KBM-7 (cell line): Measurements from ENCODE around the gene VRK3.
A peak's percentile ranks its signal among the peaks of the same experiment; 100 is the strongest.
"Not testable (repeated sequence)": the region's sequence is repeated elsewhere in the genome, so short reads cannot be mapped to it uniquely, and the experiment has no call there.

Experiments
- DNase-seq: peaks from one replicate; pipeline ENCODE4 v3.0.0-alpha.2; 2015
- in situ Hi-C: fragments of 300-500 bp; cut with MboI; formaldehyde crosslinking; loops from 2 replicates; pipeline ENCODE4 v1.14.3; 2020; ENCODE audit warnings: low sequenced_read_pairs, low pct_unique_long_range_greater_than_20kb, mixed read lengths

VRK3 gene

GRCh38 chr19:49969355-49969754 lies 55.8 kb downstream of the VRK3 start:
- DNase-seq, in situ Hi-C loops: not testable (repeated sequence)

DNA sequence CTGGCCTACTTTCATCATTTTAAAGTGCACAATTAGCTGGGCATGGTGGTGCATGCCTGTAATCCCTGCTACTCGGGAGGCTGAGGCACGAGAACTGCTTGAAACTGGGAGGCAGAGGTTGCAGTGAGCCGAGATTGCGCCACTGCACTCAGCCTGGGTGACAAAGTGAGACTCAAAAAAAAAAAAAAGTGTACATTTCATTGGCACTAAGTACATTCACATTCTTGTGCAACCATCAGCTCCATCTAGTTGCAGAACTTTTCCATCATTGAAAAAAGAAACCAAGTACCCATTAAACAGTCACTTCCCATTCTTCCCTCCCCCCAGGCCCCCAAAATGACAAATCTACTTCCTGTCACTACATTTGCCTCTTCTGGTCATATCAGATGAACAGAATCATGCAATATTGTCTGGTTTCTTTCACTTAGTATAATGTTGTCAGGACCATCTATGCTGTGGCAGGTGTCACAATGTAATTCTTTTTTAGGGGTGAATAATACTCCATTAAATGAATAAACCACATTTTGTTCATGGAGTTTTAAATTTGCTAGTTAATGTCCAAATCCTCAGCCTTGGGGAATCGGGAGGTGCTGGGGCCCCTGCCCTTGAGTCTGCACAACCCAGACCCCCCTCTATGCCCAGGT lies 56.8 kb downstream of the VRK3 start:
- in situ Hi-C loops: no loop called here
- DNase-seq: peak; percentile 23

GRCh38 chr19:49960980-49961379 lies 64.2 kb downstream of the VRK3 start, which contains the start of gene SIGLEC11:
TSS of gene SIGLEC11 (minus strand) at chr19:49961172. CDS start at chr19:49961081, 91 bp downstream.
- in situ Hi-C loops, DNase-seq: not testable (repeated sequence)

- DNase-seq, in situ Hi-C loops: not testable (repeated sequence)
These were observed 65.3 kb downstream of the VRK3 start for GRCh38 chr19:49959892-49960291.

GRCh38 chr19:49958596-49958995 lies 66.6 kb downstream of the VRK3 start:
- DNase-seq, in situ Hi-C loops: not testable (repeated sequence)

DNA sequence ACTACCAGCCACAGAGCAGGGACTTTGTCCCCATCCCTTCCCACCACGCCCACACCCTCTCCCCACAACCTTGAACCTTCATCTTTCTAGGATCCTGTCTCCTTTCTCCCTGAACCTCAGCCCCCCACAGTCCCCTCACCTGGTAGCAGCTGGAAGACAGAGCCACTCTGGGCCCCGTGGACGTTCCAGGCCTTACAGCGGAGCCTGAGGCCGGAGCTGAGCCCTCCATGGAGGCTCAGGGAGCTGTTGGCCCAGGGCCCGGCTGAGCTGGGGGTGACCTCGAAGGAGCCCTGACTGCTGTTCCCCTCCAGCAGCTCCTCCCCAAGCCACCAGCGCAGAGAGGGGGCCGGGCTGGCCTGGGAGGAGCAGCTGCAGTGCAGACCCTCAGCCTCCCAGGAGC lies 67.0 kb downstream of the VRK3 start:
- DNase-seq, in situ Hi-C loops: not testable (repeated sequence)

- no peak for DNase-seq
- in situ Hi-C loops: no loop called here
These were observed 67.8 kb downstream of the VRK3 start for GRCh38 chr19:49957262-49957915.

DNA sequence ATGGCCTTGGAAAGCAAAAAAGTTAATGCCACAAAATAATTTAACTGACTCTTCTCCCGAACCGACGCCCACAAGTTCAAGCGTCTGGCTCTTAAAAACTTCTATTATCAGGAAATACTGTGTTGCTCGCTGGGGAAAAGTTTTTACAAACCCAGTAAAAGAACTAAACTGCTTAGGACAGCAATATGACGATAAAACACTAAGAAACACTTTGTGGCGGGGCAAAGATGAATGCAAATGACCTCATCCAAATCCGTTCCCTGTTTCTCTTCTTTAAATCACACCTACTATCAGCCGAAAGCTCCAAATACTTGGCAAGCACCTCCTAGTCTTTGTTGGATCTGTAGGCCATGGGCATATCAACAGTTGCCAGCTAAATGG lies 69.1 kb downstream of the VRK3 start:
- in situ Hi-C loops: no loop called here

GRCh38 chr19:49954933-49955332 lies 70.2 kb downstream of the VRK3 start:
- in situ Hi-C loops: no loop called here
- no peak for DNase-seq

More for the DNA sequence above, 69.1 kb downstream of the VRK3 start:
- no peak for DNase-seq

DNA sequence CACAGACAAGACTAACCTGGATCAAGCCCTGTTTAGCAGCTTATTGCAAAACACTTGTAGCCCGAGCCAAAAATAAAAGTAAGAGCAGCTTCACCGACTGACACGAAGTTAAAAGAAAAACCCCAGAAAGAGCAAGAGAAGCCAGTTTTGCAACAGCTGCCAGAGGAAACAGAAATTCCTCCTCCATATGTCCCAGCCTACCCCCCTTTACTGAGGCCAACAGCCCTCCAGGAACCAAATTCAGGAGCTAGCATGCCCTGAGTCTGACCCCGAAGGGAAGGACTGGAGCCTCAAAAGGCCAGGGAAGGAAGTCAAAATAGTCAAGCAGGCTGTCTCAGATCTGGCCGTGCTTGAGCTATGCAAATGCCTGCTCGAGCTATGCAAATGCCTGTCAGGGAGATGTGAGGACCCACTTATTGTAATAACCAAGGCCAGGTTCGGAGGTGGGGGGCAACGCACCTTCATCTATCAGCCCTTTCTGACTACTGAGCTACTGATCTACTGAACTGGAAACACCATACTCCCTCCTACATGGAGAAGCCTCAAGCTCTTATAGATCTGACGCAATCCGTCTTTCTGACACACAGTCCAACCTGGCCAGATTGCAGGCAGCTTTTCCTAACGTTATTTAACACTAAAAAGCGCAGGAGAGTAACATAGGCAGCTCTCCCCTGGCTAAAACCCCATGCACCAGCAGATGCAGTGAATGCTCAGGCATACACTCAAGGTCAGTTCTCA lies 70.9 kb downstream of the VRK3 start:
- peak; percentile 47 for DNase-seq
- in situ Hi-C loops: no loop called here

DNA sequence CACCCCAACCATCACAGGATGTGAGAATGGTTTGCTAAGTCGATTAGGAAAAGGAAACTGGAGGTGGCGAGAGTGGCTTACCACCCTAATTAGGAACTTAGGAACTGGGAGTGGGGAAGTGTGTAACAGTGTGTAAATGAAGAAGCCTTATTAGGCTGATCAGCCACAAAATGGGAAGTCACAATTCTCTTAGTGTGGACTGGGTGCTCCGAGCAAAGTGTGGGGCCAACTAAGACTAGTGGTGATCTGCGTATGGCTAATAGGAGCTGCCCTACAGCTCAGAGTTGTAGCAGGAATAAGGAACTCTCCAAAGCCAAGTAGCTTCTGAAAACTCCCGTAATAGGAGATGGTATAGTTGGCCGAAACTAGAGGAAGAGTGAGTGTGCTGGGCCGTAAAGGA lies 71.8 kb downstream of the VRK3 start:
- in situ Hi-C loops: no loop called here
- DNase-seq: peak; percentile 33

- no peak for DNase-seq
- in situ Hi-C loops: no loop called here
These were observed 72.3 kb downstream of the VRK3 start for GRCh38 chr19:49952906-49953305.

DNA sequence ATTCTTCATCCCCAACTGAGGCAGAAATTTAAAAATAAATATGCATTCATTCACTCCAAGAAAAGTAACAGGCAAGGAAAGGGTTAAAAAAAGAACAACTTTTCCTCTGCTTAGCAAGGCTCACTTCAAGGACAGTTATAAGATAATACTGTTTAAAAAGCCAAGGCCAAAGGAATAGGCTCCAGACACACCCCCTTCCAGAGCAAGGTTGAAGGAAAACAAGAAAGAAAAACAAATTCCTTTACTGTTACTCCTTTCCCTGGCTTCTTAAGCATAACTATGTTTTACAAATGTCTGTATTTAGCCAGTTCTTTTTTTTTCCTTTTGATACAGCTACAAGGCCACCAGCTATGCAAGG lies 72.7 kb downstream of the VRK3 start:
- in situ Hi-C loops: no loop called here

GRCh38 chr19:49951806-49952478 lies 73.2 kb downstream of the VRK3 start:
- in situ Hi-C loops: no loop called here
- DNase-seq: no peak

More for the DNA sequence above, 72.7 kb downstream of the VRK3 start:
- no peak for DNase-seq

DNA sequence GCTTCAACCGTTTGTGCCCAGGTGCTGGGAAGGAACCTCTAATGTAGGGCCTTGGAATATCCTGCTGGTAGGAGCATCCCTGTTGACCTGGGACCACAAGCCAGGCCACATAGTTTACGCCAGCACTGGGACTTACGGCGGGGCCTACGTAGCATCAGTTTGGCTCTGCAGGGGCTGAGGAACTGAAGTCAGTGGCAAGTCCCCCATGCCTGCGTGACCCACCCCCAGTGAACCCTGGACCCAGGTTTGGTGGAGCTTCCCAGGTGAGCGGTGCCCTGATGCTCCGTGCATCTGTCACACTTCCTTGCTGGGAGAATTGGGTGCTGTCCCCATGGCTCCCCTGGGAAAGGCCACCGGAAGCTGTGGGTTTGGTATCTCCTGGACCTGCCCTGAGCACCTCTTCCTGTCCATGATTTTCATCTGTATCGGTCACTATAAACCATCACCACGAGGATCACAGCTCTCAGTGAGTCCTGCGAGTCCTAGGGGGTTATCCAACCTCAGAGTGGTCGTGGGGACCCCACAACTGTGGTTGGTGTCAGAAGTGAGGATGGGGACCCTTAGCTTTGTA lies 74.1 kb downstream of the VRK3 start:
- in situ Hi-C loops: no loop called here
- DNase-seq: no peak

- no peak for DNase-seq
- in situ Hi-C loops: no loop called here
These were observed 74.6 kb downstream of the VRK3 start for GRCh38 chr19:49950590-49950948.

DNA sequence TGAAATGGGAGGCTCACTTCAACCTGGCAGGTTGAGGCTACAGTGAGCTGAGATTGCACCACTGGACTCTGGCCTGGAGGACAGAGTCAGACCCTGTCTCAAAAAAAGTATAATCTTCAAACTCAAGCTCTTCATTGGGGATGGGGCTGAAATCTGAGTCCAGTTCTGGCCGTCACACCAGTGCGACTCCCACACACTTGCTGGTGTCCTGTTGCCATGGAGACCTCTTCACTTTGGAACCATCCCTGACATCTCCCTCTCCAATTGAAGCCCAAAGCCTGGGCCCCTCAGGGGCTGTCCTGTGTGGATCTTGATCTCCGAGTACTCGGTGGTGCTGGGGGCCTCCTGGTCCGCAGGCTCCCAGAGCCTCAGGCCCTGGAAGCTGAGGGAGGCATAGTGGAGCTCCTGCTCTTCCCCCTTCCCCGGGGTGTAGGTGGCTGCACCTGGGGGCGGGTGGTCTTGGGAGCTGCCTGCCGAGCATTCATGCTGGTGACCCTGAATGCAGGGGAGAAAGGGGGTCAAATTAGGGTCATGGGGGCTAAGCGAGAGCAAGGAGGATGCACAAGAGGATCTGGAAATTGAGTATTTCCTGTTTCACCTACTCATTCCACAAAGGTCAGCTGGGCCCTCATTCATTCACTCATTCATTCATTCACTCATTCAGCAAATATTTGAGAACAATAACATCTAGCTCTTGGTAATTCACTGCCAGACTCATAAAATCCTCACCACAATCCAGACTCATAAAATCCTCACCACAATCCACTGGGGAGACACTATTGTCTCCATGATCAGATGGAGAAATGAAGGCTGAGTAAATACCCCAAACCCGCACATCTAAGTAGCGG lies 75.2 kb downstream of the VRK3 start:
- no peak for DNase-seq
- in situ Hi-C loops: no loop called here

DNA sequence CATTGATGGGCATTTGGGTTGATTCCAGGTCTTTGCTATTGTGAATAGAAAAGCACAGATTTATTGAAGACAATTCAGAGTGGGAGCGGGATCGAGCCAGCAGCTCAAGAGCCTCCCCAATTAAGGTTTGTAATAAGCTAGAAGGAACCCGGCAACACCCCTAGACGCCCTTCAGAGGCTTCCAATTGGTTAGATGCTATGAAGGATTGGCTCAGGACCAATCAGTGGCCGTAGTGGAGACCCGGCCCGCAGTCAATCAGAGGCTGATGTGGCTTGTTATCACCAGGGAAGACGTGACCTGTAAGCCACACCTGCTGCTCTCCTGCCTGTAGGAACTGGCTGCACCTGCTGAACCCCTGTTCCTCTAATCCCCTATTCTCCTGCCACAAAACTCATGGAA lies 78.8 kb downstream of the VRK3 start:
- in situ Hi-C loops: no loop called here
- DNase-seq: no peak

GRCh38 chr19:49944567-49944966 lies 80.6 kb downstream of the VRK3 start:
- in situ Hi-C loops, DNase-seq: not testable (repeated sequence)
